WTC11 (cell line): ENCODE results near the gene LCN12. TPM values are rescaled to one million over a fixed set of nuclear protein-coding genes. Genes with fewer than 3 reads are reported as not detected.

Source experiments
- ATAC-seq: fragments of 200-7000 bp; cut with Tn5 transposase; 2 replicates; pipeline ENCODE4 v1.10.0; 2021; ENCODE audit warnings: mild to moderate bottlenecking, moderate library complexity
- CTCF ChIA-PET: fragments of 300-600 bp; sonication (Branson Sonifier 250); formaldehyde crosslinking; loops from one replicate; lab custom pipeline; 2021; ENCODE audit warnings: antibody characterized with exemption; lab: Charles Lee
- POLR2A ChIA-PET: fragments of 350-600 bp; sonication (Branson Sonifier 250); formaldehyde crosslinking; loops from one replicate; lab custom pipeline; 2021; ENCODE audit warnings: antibody characterized with exemption; lab: Charles Lee
- DNase-seq: peaks from one replicate; pipeline ENCODE4 v3.0.0; 2021; ENCODE audit warnings: low spot score
- H3K27ac Mint-ChIP-seq: 2 replicates; pipeline ENCODE4 v1.8.0; 2021; ENCODE audit warnings: mixed read lengths
- H3K27me3 Mint-ChIP-seq: 2 replicates; pipeline ENCODE4 v1.8.0; 2021; ENCODE audit warnings: low read depth, mild to moderate bottlenecking, moderate library complexity, mixed read lengths
- H3K36me3 Mint-ChIP-seq: 2 replicates; pipeline ENCODE4 v1.8.0; 2021; ENCODE audit warnings: mixed read lengths
- H3K4me1 Mint-ChIP-seq: 2 replicates; pipeline ENCODE4 v1.8.0; 2022; ENCODE audit warnings: mixed read lengths
- H3K4me3 Mint-ChIP-seq: 2 replicates; pipeline ENCODE4 v1.8.0; 2021; ENCODE audit warnings: mild to moderate bottlenecking, moderate library complexity, mixed read lengths
- H3K9me3 Mint-ChIP-seq: 2 replicates; pipeline ENCODE4 v1.8.0; 2021; ENCODE audit warnings: mixed read lengths
- EMX1 ChIP-seq: fragments of 250-450 bp; sonication (Bioruptor Pico); IDR thresholded peaks from 2 replicates; pipeline ENCODE4 v1.8.0; 2021; ENCODE audit warnings: mild to moderate bottlenecking
- ETV6 ChIP-seq: sonication (generic); formaldehyde crosslinking; IDR thresholded peaks from 2 replicates; pipeline ENCODE4 v1.8.1; 2022; ENCODE audit warnings: mild to moderate bottlenecking, missing genetic modification reagents
- GTF2I ChIP-seq: fragments of 250-450 bp; sonication (Bioruptor Pico); conservative IDR thresholded peaks from 2 replicates; pipeline ENCODE4 v1.4.0; 2021; ENCODE audit warnings: mild to moderate bottlenecking
- HMGA2 ChIP-seq: fragments of 250-450 bp; sonication (Bioruptor Pico); IDR thresholded peaks from 2 replicates; pipeline ENCODE4 v1.4.0; 2021; ENCODE audit warnings: mild to moderate bottlenecking, moderate library complexity
- IRF2 ChIP-seq: sonication (generic); formaldehyde crosslinking; IDR thresholded peaks from 2 replicates; pipeline ENCODE4 v1.8.0; 2022; ENCODE audit warnings: low read depth, missing genetic modification reagents, borderline replicate concordance
- JUN ChIP-seq: sonication (generic); formaldehyde crosslinking; IDR thresholded peaks from 2 replicates; pipeline ENCODE4 v1.8.0; 2023; ENCODE audit warnings: mild to moderate bottlenecking, missing genetic modification reagents
- NFE2L1 ChIP-seq: sonication (generic); formaldehyde crosslinking; IDR thresholded peaks from 2 replicates; pipeline ENCODE4 v1.8.1; 2023; ENCODE audit warnings: missing genetic modification reagents
- NR1H2 ChIP-seq: sonication (generic); formaldehyde crosslinking; IDR thresholded peaks from 2 replicates; pipeline ENCODE4 v1.9.0; 2021; ENCODE audit warnings: mild to moderate bottlenecking, moderate library complexity, missing genetic modification reagents
- NR2C2 ChIP-seq: sonication (generic); formaldehyde crosslinking; IDR thresholded peaks from 2 replicates; pipeline ENCODE4 v1.8.0; 2022; ENCODE audit warnings: mild to moderate bottlenecking, missing genetic modification reagents
- RORB ChIP-seq: fragments of 250-450 bp; sonication (Bioruptor Pico); IDR thresholded peaks from 2 replicates; pipeline ENCODE4 v1.9.0; 2021; ENCODE audit warnings: mild to moderate bottlenecking
- SMAD4 ChIP-seq: sonication (generic); formaldehyde crosslinking; IDR thresholded peaks from 2 replicates; pipeline ENCODE4 v1.8.0; 2022; ENCODE audit warnings: mild to moderate bottlenecking, missing genetic modification reagents
- SOX15 ChIP-seq: fragments of 250-450 bp; sonication (Bioruptor Pico); IDR thresholded peaks from 2 replicates; pipeline ENCODE4 v1.9.0; 2021; ENCODE audit warnings: mild to moderate bottlenecking
- TEAD4 ChIP-seq: sonication (generic); formaldehyde crosslinking; IDR thresholded peaks from 2 replicates; pipeline ENCODE4 v1.8.0; 2022; ENCODE audit warnings: mild to moderate bottlenecking, missing genetic modification reagents
- total RNA-seq: library from RNA; stranded (reverse); gene quantifications from 3 replicates; pipeline ENCODE4 v1.2.3, GENCODE V29; 2021
- TF ChIP-seq, protein P1 (sequence below): fragments of 250-450 bp; sonication (Bioruptor Pico); IDR thresholded peaks from 2 replicates; pipeline ENCODE4 v1.9.0; 2021; ENCODE audit warnings: moderate library complexity, mild to moderate bottlenecking, inconsistent platforms, borderline replicate concordance
- TF ChIP-seq, protein P2 (sequence below): fragments of 200-600 bp; IDR thresholded peaks from 2 replicates; pipeline ENCODE4 v1.8.0; 2022; ENCODE audit warnings: antibody characterized with exemption
- TF ChIP-seq, protein P3 (sequence below): sonication (generic); formaldehyde crosslinking; conservative IDR thresholded peaks from 2 replicates; pipeline ENCODE4 v1.8.1; 2023; ENCODE audit warnings: mild to moderate bottlenecking, low read depth, missing genetic modification reagents, moderate library complexity
- TF ChIP-seq, protein P4 (sequence below): sonication (generic); formaldehyde crosslinking; conservative IDR thresholded peaks from 2 replicates; pipeline ENCODE4 v1.8.1; 2022; ENCODE audit warnings: mild to moderate bottlenecking, missing genetic modification reagents
- TF ChIP-seq, protein P5 (sequence below): fragments of 250-450 bp; sonication (Bioruptor Pico); IDR thresholded peaks from 2 replicates; pipeline ENCODE4 v2.1.2; 2022; ENCODE audit warnings: mild to moderate bottlenecking, moderate library complexity
- TF ChIP-seq, protein P6 (sequence below): sonication (generic); formaldehyde crosslinking; IDR thresholded peaks from 2 replicates; pipeline ENCODE4 v1.8.0; 2023; ENCODE audit warnings: missing genetic modification reagents
- TF ChIP-seq, protein P7 (sequence below): sonication (generic); formaldehyde crosslinking; IDR thresholded peaks from 2 replicates; pipeline ENCODE4 v1.8.1; 2023; ENCODE audit warnings: mild to moderate bottlenecking, missing genetic modification reagents
- TF ChIP-seq, protein P8 (sequence below): fragments of 250-450 bp; sonication (Bioruptor Pico); conservative IDR thresholded peaks from 2 replicates; pipeline ENCODE4 v1.9.0; 2021; ENCODE audit warnings: mild to moderate bottlenecking

LCN12 gene
- total RNA-seq, 1 experiment from 2014 or later: 1.9 TPM

DNA sequence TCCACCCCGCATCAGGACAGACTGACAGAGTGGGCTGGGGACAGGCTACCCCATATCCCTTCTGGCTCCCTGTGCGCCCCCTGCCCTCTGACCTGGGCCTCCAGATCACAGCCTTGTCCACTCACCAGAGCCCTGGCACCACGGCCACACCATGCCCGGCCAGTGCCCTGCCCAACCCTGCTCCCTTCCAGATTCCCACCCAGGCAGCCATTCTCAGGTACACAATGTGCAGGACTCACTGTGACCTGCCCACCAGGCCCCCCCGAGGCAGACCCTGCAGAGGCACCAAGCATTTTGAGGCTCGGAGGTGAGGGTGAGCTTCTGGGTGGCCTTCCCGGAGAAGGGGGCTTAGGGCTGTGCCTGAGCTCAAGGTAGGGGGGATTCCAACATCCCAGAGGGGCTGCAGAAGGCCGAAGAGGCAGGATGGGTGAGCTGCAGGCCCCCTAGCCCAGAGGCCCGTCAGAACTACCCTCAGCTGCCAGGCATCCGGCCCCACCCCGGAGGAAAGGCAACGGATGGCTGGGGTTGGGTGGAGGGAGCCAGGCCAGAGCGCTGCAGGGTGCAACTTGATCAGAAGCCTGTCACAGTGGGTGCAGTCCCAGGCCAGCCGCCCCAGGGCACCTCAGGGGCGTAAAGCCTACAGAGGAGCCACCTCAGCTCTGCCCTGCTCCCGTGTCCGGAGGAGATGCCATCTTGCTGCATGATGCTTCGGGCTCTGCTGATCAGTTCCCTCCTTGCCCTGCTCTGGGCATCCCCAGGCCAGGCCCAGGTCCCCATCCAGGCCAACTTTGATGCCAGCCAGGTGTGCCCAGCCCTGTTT lies 30.4 kb downstream of the LCN12 start, which contains the start of gene LCNL1:
Gene LCNL1, plus strand, starts transcription at position 762 of the 820 bp plus-strand sequence. CDS start 594 bp downstream, outside the sequence.
- Mint-ChIP-seq H3K27ac (peak within 1 kb of the TSS; percentile 4), H3K4me3 (no peak within 1 kb of the TSS), H3K27me3 (peaks cover 22% of the 10 kb centered on the region), H3K4me1 (peaks cover 1% of the 10 kb centered on the region; the same call in 1 of the 2 replicates), H3K36me3 (no peaks in the 10 kb centered on the region), H3K9me3 (no peaks in the 10 kb centered on the region)
- CTCF ChIA-PET: interaction anchor here (1.4 to 1.9 kb wide), 4 partner anchors 9 to 53 kb away, joined by 3 to 10 read pairs (median 8); partner anchors contain the start of gene PAXX
- ATAC-seq (no peak), DNase-seq (no peak)
- TF ChIP-seq, protein P1, sequence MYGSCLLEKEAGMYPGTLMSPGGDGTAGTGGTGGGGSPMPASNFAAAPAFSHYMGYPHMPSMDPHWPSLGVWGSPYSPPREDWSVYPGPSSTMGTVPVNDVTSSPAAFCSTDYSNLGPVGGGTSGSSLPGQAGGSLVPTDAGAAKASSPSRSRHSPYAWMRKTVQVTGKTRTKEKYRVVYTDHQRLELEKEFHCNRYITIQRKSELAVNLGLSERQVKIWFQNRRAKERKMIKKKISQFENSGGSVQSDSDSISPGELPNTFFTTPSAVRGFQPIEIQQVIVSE (CRISPR knock-in tag): no peak
- TF ChIP-seq HMGA2 (CRISPR knock-in tag) (no peak), JUN (CRISPR knock-in tag) (no peak), NR1H2 (CRISPR knock-in tag) (no peak), NR2C2 (CRISPR knock-in tag) (no peak), ETV6 (CRISPR knock-in tag) (no peak), SMAD4 (CRISPR knock-in tag) (no peak), TEAD4 (CRISPR knock-in tag) (no peak)
- POLR2A ChIA-PET: no interaction called here

DNA sequence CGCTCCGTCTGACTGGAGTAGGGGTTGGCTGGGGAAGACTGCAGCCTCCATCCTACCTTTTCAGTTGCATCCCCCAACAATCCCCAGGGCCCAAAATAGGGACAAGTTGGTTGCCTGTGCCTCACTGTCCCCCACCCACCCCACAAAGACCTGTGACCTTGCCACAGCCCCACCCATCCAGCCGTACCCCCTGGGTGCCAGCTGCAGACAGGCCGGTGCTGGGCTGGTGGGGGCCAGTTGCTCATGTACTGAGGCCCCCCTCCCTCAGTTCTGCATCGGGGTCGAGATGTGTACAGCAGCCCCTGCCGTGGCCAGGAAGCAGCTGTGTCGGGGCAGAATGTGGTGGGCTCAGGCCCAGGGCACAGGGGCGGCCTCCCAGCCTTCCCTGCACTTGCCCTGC lies 31.1 kb downstream of the LCN12 start:
- Mint-ChIP-seq H3K4me1 (no peaks in the 10 kb centered on the region), H3K27me3 (peaks cover 28% of the 10 kb centered on the region), H3K4me3 (no peak overlapping the region), H3K9me3 (no peaks in the 10 kb centered on the region), H3K27ac (no peak overlapping the region), H3K36me3 (no peaks in the 10 kb centered on the region)
- POLR2A ChIA-PET: no interaction called here
- CTCF ChIA-PET: interaction anchor here (1.8 kb wide), 1 partner anchor 9 kb away, joined by 8 read pairs; the partner anchor contains the start of gene PAXX
- no peak for ATAC-seq
- DNase-seq: no peak
- TF ChIP-seq TEAD4 (CRISPR knock-in tag) (no peak), IRF2 (CRISPR knock-in tag) (no peak), SOX15 (no peak), ETV6 (CRISPR knock-in tag) (no peak), GTF2I (no peak), RORB (CRISPR knock-in tag) (no peak), NFE2L1 (no peak), EMX1 (CRISPR knock-in tag) (no peak)
- TF ChIP-seq, protein P2, sequence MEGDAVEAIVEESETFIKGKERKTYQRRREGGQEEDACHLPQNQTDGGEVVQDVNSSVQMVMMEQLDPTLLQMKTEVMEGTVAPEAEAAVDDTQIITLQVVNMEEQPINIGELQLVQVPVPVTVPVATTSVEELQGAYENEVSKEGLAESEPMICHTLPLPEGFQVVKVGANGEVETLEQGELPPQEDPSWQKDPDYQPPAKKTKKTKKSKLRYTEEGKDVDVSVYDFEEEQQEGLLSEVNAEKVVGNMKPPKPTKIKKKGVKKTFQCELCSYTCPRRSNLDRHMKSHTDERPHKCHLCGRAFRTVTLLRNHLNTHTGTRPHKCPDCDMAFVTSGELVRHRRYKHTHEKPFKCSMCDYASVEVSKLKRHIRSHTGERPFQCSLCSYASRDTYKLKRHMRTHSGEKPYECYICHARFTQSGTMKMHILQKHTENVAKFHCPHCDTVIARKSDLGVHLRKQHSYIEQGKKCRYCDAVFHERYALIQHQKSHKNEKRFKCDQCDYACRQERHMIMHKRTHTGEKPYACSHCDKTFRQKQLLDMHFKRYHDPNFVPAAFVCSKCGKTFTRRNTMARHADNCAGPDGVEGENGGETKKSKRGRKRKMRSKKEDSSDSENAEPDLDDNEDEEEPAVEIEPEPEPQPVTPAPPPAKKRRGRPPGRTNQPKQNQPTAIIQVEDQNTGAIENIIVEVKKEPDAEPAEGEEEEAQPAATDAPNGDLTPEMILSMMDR: no peak
- TF ChIP-seq, protein P3, sequence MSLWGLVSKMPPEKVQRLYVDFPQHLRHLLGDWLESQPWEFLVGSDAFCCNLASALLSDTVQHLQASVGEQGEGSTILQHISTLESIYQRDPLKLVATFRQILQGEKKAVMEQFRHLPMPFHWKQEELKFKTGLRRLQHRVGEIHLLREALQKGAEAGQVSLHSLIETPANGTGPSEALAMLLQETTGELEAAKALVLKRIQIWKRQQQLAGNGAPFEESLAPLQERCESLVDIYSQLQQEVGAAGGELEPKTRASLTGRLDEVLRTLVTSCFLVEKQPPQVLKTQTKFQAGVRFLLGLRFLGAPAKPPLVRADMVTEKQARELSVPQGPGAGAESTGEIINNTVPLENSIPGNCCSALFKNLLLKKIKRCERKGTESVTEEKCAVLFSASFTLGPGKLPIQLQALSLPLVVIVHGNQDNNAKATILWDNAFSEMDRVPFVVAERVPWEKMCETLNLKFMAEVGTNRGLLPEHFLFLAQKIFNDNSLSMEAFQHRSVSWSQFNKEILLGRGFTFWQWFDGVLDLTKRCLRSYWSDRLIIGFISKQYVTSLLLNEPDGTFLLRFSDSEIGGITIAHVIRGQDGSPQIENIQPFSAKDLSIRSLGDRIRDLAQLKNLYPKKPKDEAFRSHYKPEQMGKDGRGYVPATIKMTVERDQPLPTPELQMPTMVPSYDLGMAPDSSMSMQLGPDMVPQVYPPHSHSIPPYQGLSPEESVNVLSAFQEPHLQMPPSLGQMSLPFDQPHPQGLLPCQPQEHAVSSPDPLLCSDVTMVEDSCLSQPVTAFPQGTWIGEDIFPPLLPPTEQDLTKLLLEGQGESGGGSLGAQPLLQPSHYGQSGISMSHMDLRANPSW (CRISPR knock-in tag): no peak
- TF ChIP-seq, protein P4, sequence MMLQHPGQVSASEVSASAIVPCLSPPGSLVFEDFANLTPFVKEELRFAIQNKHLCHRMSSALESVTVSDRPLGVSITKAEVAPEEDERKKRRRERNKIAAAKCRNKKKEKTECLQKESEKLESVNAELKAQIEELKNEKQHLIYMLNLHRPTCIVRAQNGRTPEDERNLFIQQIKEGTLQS (CRISPR knock-in tag): no peak
- TF ChIP-seq, protein P5, sequence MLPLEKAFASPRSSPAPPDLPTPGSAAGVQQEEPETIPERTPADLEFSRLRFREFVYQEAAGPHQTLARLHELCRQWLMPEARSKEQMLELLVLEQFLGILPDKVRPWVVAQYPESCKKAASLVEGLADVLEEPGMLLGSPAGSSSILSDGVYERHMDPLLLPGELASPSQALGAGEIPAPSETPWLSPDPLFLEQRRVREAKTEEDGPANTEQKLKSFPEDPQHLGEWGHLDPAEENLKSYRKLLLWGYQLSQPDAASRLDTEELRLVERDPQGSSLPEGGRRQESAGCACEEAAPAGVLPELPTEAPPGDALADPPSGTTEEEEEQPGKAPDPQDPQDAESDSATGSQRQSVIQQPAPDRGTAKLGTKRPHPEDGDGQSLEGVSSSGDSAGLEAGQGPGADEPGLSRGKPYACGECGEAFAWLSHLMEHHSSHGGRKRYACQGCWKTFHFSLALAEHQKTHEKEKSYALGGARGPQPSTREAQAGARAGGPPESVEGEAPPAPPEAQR: no peak
- TF ChIP-seq, protein P6, sequence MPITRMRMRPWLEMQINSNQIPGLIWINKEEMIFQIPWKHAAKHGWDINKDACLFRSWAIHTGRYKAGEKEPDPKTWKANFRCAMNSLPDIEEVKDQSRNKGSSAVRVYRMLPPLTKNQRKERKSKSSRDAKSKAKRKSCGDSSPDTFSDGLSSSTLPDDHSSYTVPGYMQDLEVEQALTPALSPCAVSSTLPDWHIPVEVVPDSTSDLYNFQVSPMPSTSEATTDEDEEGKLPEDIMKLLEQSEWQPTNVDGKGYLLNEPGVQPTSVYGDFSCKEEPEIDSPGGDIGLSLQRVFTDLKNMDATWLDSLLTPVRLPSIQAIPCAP (CRISPR knock-in tag): no peak
- TF ChIP-seq, protein P7, sequence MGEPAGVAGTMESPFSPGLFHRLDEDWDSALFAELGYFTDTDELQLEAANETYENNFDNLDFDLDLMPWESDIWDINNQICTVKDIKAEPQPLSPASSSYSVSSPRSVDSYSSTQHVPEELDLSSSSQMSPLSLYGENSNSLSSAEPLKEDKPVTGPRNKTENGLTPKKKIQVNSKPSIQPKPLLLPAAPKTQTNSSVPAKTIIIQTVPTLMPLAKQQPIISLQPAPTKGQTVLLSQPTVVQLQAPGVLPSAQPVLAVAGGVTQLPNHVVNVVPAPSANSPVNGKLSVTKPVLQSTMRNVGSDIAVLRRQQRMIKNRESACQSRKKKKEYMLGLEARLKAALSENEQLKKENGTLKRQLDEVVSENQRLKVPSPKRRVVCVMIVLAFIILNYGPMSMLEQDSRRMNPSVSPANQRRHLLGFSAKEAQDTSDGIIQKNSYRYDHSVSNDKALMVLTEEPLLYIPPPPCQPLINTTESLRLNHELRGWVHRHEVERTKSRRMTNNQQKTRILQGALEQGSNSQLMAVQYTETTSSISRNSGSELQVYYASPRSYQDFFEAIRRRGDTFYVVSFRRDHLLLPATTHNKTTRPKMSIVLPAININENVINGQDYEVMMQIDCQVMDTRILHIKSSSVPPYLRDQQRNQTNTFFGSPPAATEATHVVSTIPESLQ: no peak
- TF ChIP-seq, protein P8, sequence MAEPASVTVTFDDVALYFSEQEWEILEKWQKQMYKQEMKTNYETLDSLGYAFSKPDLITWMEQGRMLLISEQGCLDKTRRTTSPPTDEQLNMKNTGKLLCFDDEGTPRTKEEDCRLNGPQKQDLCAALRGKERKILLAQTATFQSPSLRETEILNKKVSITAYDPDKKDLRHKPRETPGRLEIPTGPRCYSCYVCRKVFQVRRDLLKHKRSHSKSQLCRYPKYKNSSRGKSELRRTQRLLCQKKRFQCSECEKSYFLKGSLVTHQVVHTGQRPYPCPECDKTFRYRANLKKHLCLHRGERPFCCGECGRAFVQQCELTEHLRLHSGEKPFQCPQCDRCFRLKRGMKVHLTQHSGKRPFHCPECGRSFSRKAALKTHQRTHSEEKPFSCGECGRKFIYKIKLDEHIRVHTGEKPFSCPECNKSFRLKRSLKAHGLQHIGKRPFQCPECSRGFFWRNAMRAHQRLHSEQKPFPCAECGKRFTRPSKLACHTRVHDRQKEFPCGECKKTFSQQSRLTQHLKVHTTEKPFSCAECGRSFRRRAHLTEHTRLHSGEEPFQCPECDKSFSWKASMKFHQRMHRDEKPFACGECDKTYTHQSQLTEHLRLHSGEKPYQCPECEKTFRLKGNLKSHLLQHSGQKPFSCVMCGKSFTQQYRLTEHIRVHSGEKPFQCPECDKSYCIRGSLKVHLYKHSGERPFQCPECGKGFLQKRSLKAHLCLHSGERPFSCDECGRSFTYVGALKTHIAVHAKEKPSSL (CRISPR knock-in tag): no peak
